ENCODE data around the gene SNRPA1.

SNRPA1 gene

GRCh38 chr15:101252836-101253235 is 42.2 kb downstream of the SNRPA1 start:
- H3K36me3 ChIP-seq (ENCODE audit: control insufficient read depth, insufficient read depth, low read length, severe bottlenecking), result no peaks in the 10 kb centered on the region
- H3K4me1 ChIP-seq (ENCODE audit: control insufficient read depth, insufficient read depth, low read length), result peaks cover 13% of the 10 kb centered on the region
- peak overlapping the region; percentile 90 for H3K9ac ChIP-seq (ENCODE audit: low read length)
- DNase-seq (ENCODE audit: low read depth), result no peak
- H3K4me3 ChIP-seq (ENCODE audit: low read length), result peak overlapping the region; percentile 92
- no peaks in the 10 kb centered on the region for H3K9me3 ChIP-seq (ENCODE audit: control insufficient read depth, low read length)
- H3K27me3 ChIP-seq (replicated peaks; ENCODE audit: control insufficient read depth, insufficient read depth, low read length), result no peaks in the 10 kb centered on the region

- Histone ChIP-seq H3K4me3 (ENCODE audit: low read length) (peak within 1 kb of the TSS; percentile 92), H3K27me3 (replicated peaks; ENCODE audit: control insufficient read depth, insufficient read depth, low read length) (no peaks in the 10 kb centered on the region), H3K4me1 (ENCODE audit: control insufficient read depth, insufficient read depth, low read length) (peaks cover 13% of the 10 kb centered on the region), H3K36me3 (ENCODE audit: control insufficient read depth, insufficient read depth, low read length, severe bottlenecking) (no peaks in the 10 kb centered on the region), H3K9me3 (ENCODE audit: control insufficient read depth, low read length) (no peaks in the 10 kb centered on the region), H3K9ac (ENCODE audit: low read length) (peak within 1 kb of the TSS; percentile 90)
- peak; percentile 97 for DNase-seq (ENCODE audit: low read depth)
Measured at GRCh38 chr15:101251830-101252820, 42.9 kb downstream of the SNRPA1 start, which contains the start of gene CHSY1. Gene CHSY1 (minus strand): TSS chr15:101252048. CDS start chr15:101251456, 592 bp downstream.

GRCh38 chr15:101250873-101251829 is 43.9 kb downstream of the SNRPA1 start:
- H3K9ac ChIP-seq (ENCODE audit: low read length), result peak overlapping the region; percentile 90
- no peaks in the 10 kb centered on the region for H3K9me3 ChIP-seq (ENCODE audit: control insufficient read depth, low read length)
- H3K4me3 ChIP-seq (ENCODE audit: low read length), result peak overlapping the region; percentile 92
- no peaks in the 10 kb centered on the region for H3K27me3 ChIP-seq (replicated peaks; ENCODE audit: control insufficient read depth, insufficient read depth, low read length)
- H3K36me3 ChIP-seq (ENCODE audit: control insufficient read depth, insufficient read depth, low read length, severe bottlenecking), result no peaks in the 10 kb centered on the region
- peak; percentile 78 for DNase-seq (ENCODE audit: low read depth)
- H3K4me1 ChIP-seq (ENCODE audit: control insufficient read depth, insufficient read depth, low read length), result peaks cover 13% of the 10 kb centered on the region

DNA sequence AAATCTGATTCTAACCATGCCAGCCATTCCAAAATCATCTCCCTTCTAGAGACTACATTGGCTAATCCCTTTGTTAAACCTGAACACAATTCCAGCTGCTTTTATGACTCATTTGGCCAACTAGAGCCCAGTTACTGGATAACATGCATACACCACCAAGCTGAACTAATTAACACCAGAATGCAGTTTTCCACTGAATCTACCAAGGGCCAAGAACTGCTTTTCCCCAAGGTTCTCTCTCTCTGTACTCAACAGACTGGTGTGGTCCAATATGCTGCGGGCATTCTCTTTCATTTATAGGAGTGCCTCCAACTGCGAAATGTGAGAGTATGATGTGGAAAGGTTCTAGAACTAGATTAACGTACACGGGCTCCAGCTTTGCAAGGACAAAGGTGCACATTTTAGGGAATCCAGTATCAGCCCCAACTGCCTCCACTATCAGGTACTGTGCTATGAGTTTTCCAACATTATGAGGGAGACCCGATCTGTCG is 44.7 kb downstream of the SNRPA1 start:
- peak; percentile 74 for DNase-seq (ENCODE audit: low read depth)

GRCh38 chr15:101248274-101248673 is 46.8 kb downstream of the SNRPA1 start:
- no peak overlapping the region for H3K4me3 ChIP-seq (ENCODE audit: low read length)
- H3K27me3 ChIP-seq (replicated peaks; ENCODE audit: control insufficient read depth, insufficient read depth, low read length), result no peaks in the 10 kb centered on the region
- no peak for DNase-seq (ENCODE audit: low read depth)
- H3K4me1 ChIP-seq (ENCODE audit: control insufficient read depth, insufficient read depth, low read length), result peaks cover 13% of the 10 kb centered on the region
- no peaks in the 10 kb centered on the region for H3K9me3 ChIP-seq (ENCODE audit: control insufficient read depth, low read length)
- no peaks in the 10 kb centered on the region for H3K36me3 ChIP-seq (ENCODE audit: control insufficient read depth, insufficient read depth, low read length, severe bottlenecking)
- no peak overlapping the region for H3K9ac ChIP-seq (ENCODE audit: low read length)

More for the DNA sequence above, 44.7 kb downstream of the SNRPA1 start:
- Histone ChIP-seq H3K27me3 (replicated peaks; ENCODE audit: control insufficient read depth, insufficient read depth, low read length) (no peaks in the 10 kb centered on the region), H3K9me3 (ENCODE audit: control insufficient read depth, low read length) (no peaks in the 10 kb centered on the region), H3K4me1 (ENCODE audit: control insufficient read depth, insufficient read depth, low read length) (peaks cover 13% of the 10 kb centered on the region), H3K9ac (ENCODE audit: low read length) (peak overlapping the region; percentile 81), H3K36me3 (ENCODE audit: control insufficient read depth, insufficient read depth, low read length, severe bottlenecking) (no peaks in the 10 kb centered on the region), H3K4me3 (ENCODE audit: low read length) (peak overlapping the region; percentile 87)

DNA sequence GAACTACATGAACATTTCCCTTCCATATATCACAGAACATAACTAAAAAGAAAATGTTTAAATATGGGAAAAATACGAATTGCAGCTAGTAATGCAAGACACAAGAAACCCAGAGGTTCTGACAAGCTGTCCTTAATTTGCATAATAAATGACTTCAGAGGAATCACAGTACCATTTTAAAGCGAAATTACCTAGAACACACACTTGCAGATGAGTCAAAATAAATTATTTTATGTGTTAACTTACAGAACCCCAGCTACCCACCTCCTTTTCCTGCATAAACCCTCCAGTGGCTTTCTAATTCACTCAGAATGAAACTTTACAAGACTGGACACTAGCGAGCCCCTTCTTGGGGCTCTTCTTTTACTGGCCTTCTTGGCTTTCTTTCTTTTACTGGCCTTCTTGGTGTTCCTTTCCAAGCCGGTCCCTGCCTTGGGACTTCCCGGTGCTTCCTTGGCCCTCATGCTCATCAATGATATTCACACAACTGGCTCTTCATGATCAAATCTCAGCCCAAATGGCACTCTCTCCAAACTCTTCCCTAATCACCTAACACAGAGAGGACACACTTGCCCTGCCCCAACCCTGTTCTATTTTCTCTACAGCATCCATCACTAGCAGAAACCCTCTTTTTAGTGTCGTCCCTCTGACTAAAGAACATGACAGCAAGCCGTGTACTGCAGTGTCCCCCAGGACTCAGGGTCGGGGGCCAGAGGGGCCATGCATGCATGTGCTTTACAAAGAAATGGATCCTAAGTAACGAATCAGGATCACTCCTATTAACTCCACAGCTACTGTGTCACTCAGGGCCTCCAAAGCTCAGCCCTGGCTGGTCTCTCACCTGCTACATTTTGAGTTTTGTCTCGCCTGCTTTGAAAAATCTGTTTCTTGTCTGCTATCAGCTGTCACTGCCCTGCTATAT is 48.0 kb downstream of the SNRPA1 start:
- Histone ChIP-seq H3K27me3 (replicated peaks; ENCODE audit: control insufficient read depth, insufficient read depth, low read length) (no peaks in the 10 kb centered on the region), H3K4me1 (ENCODE audit: control insufficient read depth, insufficient read depth, low read length) (peaks cover 7% of the 10 kb centered on the region), H3K36me3 (ENCODE audit: control insufficient read depth, insufficient read depth, low read length, severe bottlenecking) (no peaks in the 10 kb centered on the region), H3K9me3 (ENCODE audit: control insufficient read depth, low read length) (no peaks in the 10 kb centered on the region), H3K4me3 (ENCODE audit: low read length) (no peak overlapping the region), H3K9ac (ENCODE audit: low read length) (no peak overlapping the region)
- no peak for DNase-seq (ENCODE audit: low read depth)

DNA sequence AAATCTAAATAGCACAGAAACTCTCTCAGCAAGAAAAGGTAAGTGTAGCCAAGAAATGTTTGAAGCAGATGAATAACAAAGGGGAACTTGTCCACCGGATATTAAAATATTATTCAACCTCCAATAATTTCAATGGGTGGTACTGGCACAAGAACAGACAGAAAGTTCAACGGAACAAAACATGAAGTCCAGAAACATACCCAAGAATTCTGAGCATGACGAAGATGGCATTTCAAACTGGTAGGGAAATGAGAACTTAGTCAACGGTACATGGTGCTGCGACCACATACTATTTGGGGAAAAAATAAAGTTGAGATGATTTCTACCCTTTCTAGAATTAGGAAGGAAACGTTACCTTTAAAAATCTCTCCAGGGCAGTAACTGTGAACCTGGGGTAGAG is 48.7 kb downstream of the SNRPA1 start:
- Histone ChIP-seq H3K36me3 (ENCODE audit: control insufficient read depth, insufficient read depth, low read length, severe bottlenecking) (no peaks in the 10 kb centered on the region), H3K9me3 (ENCODE audit: control insufficient read depth, low read length) (no peaks in the 10 kb centered on the region), H3K4me3 (ENCODE audit: low read length) (no peak overlapping the region), H3K27me3 (replicated peaks; ENCODE audit: control insufficient read depth, insufficient read depth, low read length) (no peaks in the 10 kb centered on the region), H3K4me1 (ENCODE audit: control insufficient read depth, insufficient read depth, low read length) (peaks cover 7% of the 10 kb centered on the region), H3K9ac (ENCODE audit: low read length) (no peak overlapping the region)
- DNase-seq (ENCODE audit: low read depth), result no peak

DNA sequence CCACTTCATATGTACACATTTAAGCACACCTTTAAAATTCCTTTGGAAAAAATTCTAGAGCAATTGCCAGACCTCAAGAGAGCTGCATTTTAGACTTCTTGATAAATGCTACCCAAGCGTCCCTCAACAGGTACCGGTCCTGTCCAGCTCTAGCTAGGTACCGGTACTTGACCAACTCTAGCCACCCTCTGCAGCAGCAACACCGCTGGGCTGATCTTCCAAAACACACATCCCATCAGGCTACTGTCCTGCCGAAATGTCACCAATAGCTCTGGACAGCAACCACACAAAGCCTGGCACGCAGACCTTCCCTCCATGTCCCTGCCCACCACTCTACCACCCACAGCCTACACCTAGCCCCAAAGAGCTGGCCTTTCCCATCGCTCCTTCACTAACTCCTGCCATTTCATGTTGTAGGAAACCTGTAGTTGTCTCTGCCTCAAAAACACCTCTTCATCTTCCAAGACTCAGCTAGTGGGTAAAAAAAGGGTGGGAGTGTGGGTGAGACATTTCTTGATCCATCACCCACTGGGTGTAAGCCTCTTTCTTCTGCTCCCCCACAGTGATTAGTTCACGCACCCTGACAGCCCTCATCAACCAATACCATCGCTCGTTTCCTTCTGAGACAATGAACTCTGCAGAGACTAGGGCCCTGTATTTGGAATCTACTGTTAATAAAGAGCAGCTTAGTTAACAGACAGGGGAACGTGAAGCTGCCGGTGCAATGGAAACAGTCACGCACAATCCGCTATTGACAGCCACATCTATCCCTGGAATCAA is 50.0 kb downstream of the SNRPA1 start:
- Histone ChIP-seq H3K9ac (ENCODE audit: low read length) (no peak overlapping the region), H3K9me3 (ENCODE audit: control insufficient read depth, low read length) (no peaks in the 10 kb centered on the region), H3K27me3 (replicated peaks; ENCODE audit: control insufficient read depth, insufficient read depth, low read length) (no peaks in the 10 kb centered on the region), H3K4me3 (ENCODE audit: low read length) (no peak overlapping the region), H3K4me1 (ENCODE audit: control insufficient read depth, insufficient read depth, low read length) (peaks cover 13% of the 10 kb centered on the region), H3K36me3 (ENCODE audit: control insufficient read depth, insufficient read depth, low read length, severe bottlenecking) (no peaks in the 10 kb centered on the region)
- no peak for DNase-seq (ENCODE audit: low read depth)

DNA sequence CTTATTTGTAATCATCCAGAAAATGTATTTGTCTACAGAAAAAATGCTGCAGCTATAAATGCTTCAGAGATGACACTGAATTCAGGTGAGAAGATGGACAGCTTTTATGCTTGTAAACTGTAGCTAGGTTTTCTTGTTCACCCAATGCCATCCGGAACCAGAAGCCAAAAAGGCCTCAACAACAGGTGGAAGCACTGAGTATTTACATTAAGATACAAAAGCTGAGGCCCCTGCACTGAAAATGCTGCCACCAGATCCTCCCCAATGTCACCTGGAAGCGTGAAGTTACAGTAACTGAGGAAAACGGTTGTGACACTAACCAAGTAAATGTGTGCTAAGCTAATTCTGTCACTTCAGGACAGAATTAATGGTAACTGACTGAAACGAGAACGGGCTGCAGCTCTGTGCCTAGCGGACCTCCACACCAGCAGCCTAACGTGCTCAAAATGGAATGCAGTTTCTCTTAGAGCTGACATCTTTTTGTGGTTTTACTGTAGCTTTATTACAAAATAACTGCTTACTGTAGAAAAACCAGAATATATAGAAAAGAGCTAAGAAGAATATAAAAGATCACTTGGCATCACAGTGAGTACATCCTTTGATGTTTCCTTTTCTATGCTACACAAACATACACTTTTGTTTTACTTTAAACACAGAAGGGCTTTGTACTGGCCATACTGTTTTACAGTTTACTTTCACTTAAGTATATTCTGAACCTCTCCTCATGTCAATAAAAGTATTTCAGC is 50.8 kb downstream of the SNRPA1 start:
- peaks cover 16% of the 10 kb centered on the region for H3K4me1 ChIP-seq (ENCODE audit: control insufficient read depth, insufficient read depth, low read length)
- H3K36me3 ChIP-seq (ENCODE audit: control insufficient read depth, insufficient read depth, low read length, severe bottlenecking), result no peaks in the 10 kb centered on the region
- H3K4me3 ChIP-seq (ENCODE audit: low read length), result no peak overlapping the region
- peak; percentile 24 for DNase-seq (ENCODE audit: low read depth)
- no peaks in the 10 kb centered on the region for H3K9me3 ChIP-seq (ENCODE audit: control insufficient read depth, low read length)
- no peaks in the 10 kb centered on the region for H3K27me3 ChIP-seq (replicated peaks; ENCODE audit: control insufficient read depth, insufficient read depth, low read length)
- H3K9ac ChIP-seq (ENCODE audit: low read length), result no peak overlapping the region

Data from adipocyte (in vitro differentiated cells).